AG04450 (cell line): ENCODE data around the gene RIN3. TPM values are rescaled to one million over a fixed set of nuclear protein-coding genes. Genes with fewer than 3 reads are reported as not detected.
A peak's percentile ranks its signal among the peaks of the same experiment; 100 is the strongest.

Experiments
- CTCF ChIA-PET: fragments of 300-600, 350-600 bp; formaldehyde crosslinking; extraction: SDS; loops from one replicate; lab custom pipeline; 2022; ENCODE audit warnings: antibody characterized with exemption, inconsistent platforms; lab: Charles Lee
- POLR2A ChIA-PET: fragments of 350-600 bp; formaldehyde crosslinking; extraction: SDS; loops from one replicate; lab custom pipeline; 2021; ENCODE audit warnings: antibody characterized with exemption, inconsistent platforms; lab: Yijun Ruan, JAX
- DNase-seq: peaks from one replicate; pipeline ENCODE4 v3.0.0-alpha.2; 2011; ENCODE audit warnings: low read depth, low spot score
- H3K27ac ChIP-seq: one replicate; pipeline ENCODE4 v1.5.1; 2012; ENCODE audit warnings: low read depth, low read length, control low read depth
- H3K27me3 ChIP-seq: one replicate; pipeline ENCODE4 v1.6.0; 2012; ENCODE audit warnings: low read length; ENCODE audit not compliant: control insufficient read depth, insufficient read depth
- H3K4me3 ChIP-seq: 2 replicates; pipeline ENCODE4 v1.5.1; 2011; ENCODE audit warnings: mild to moderate bottlenecking, low read depth, low read length, control low read depth
- H3K9me3 ChIP-seq: 2 replicates; pipeline ENCODE4 v1.5.1; 2012; ENCODE audit warnings: low read length; ENCODE audit not compliant: control insufficient read depth, insufficient read depth
- polyA plus RNA-seq: library from polyadenylated mRNA; depleted of rRNA; stranded (reverse); fragments of >200 nt; gene quantifications from 2 replicates; pipeline ENCODE4 v1.2.3, GENCODE V29; 2011
- TF ChIP-seq, protein P1 (sequence below): IDR thresholded peaks from 2 replicates; pipeline ENCODE4 v1.5.1; 2011; ENCODE audit warnings: low read depth, low read length, control low read depth, inconsistent platforms

Gene RIN3
- polyA plus RNA-seq, 1 experiment = 3.7 TPM

GRCh38 chr14:92630367-92630766 lies 116.8 kb downstream of the RIN3 start:
- TF ChIP-seq, protein P1, sequence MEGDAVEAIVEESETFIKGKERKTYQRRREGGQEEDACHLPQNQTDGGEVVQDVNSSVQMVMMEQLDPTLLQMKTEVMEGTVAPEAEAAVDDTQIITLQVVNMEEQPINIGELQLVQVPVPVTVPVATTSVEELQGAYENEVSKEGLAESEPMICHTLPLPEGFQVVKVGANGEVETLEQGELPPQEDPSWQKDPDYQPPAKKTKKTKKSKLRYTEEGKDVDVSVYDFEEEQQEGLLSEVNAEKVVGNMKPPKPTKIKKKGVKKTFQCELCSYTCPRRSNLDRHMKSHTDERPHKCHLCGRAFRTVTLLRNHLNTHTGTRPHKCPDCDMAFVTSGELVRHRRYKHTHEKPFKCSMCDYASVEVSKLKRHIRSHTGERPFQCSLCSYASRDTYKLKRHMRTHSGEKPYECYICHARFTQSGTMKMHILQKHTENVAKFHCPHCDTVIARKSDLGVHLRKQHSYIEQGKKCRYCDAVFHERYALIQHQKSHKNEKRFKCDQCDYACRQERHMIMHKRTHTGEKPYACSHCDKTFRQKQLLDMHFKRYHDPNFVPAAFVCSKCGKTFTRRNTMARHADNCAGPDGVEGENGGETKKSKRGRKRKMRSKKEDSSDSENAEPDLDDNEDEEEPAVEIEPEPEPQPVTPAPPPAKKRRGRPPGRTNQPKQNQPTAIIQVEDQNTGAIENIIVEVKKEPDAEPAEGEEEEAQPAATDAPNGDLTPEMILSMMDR = no peak
- no peak overlapping the region for H3K27ac ChIP-seq
- CTCF ChIA-PET = interaction anchor here (0.9 kb wide), 1 partner anchor 523 kb away, joined by 3 read pairs; no protein-coding TSS in a partner anchor
- no peaks in the 10 kb centered on the region for H3K27me3 ChIP-seq
- peaks cover 17% of the 10 kb centered on the region for H3K9me3 ChIP-seq
- POLR2A ChIA-PET = no interaction called here
- H3K4me3 ChIP-seq = no peak overlapping the region
- no peak for DNase-seq

DNA sequence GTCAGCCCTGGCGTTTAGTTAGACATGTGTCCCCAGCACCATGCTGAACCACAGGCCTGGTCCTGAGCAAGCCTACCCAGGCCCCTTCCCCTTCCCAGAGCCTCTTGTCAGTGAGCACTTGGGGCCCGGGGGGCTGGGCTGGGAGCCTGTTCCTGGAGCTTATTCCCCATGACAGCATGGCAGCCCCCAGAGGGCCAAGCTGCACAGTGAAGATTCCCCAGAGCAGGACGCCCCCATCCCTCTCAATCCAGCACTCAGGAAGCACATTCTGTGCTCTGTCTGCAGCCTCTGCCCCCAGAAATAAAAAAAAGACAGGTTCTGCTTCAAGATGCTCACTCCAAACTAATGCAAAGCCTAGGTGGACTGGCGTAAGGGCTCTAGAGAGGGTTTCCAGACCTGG lies 117.5 kb downstream of the RIN3 start:
- Histone ChIP-seq H3K27me3 (no peaks in the 10 kb centered on the region), H3K4me3 (no peak overlapping the region), H3K9me3 (peaks cover 17% of the 10 kb centered on the region), H3K27ac (no peak overlapping the region)
- ChIA-PET CTCF (no interaction called here), POLR2A (no interaction called here)
- no peak for DNase-seq
- TF ChIP-seq, protein P1 = no peak

GRCh38 chr14:92632546-92633273 lies 119.1 kb downstream of the RIN3 start:
- H3K4me3 ChIP-seq = no peak overlapping the region
- H3K9me3 ChIP-seq = peaks cover 8% of the 10 kb centered on the region
- no peak for DNase-seq
- TF ChIP-seq, protein P1 = no peak
- no peak overlapping the region for H3K27ac ChIP-seq
- CTCF ChIA-PET = interaction anchor here (1.0 kb wide), 1 partner anchor 8 kb away, joined by 4 read pairs; no protein-coding TSS in a partner anchor
- POLR2A ChIA-PET = interaction anchor here (1.9 kb wide), 1 partner anchor 13 kb away, joined by 18 read pairs; no protein-coding TSS in a partner anchor
- H3K27me3 ChIP-seq = no peaks in the 10 kb centered on the region

- peaks cover 2% of the 10 kb centered on the region; the same call in 1 of the 2 replicates for H3K9me3 ChIP-seq
- TF ChIP-seq, protein P1 = no peak
- H3K27ac ChIP-seq = peak overlapping the region; percentile 52
- POLR2A ChIA-PET = interaction anchor here (0.6 to 1.9 kb wide), 4 partner anchors 8 to 1135 kb away, joined by 3 to 18 read pairs (median 6); no protein-coding TSS in a partner anchor
- H3K27me3 ChIP-seq = no peaks in the 10 kb centered on the region
- CTCF ChIA-PET = interaction anchor here (0.7 to 1.1 kb wide), 6 partner anchors 9 to 1152 kb away, joined by 3 to 7 read pairs (median 4); no protein-coding TSS in a partner anchor
- no peak for DNase-seq
- no peak overlapping the region for H3K4me3 ChIP-seq
Observed at GRCh38 chr14:92633274-92633616, 119.7 kb downstream of the RIN3 start.

GRCh38 chr14:92633724-92634123 lies 120.1 kb downstream of the RIN3 start:
- no peak for DNase-seq
- ChIA-PET CTCF (interaction anchor here (0.7 to 1.1 kb wide), 7 partner anchors 9 to 1152 kb away, joined by 3 to 7 read pairs (median 4); no protein-coding TSS in a partner anchor), POLR2A (interaction anchor here (0.6 to 1.9 kb wide), 5 partner anchors 8 to 1136 kb away, joined by 3 to 18 read pairs (median 3); no protein-coding TSS in a partner anchor)
- Histone ChIP-seq H3K27ac (peak overlapping the region; percentile 52), H3K4me3 (no peak overlapping the region), H3K9me3 (no peaks in the 10 kb centered on the region; the same call in 1 of the 2 replicates), H3K27me3 (no peaks in the 10 kb centered on the region)
- TF ChIP-seq, protein P1 = no peak
